ENCODE measurements around the gene ICOSLG. TPM values are rescaled to one million over a fixed set of nuclear protein-coding genes. Genes with fewer than 3 reads are reported as not detected.
A peak's percentile ranks its signal among the peaks of the same experiment; 100 is the strongest.
"Not testable (repeated sequence)": the region's sequence is repeated elsewhere in the genome, so short reads cannot be mapped to it uniquely, and the experiment has no call there.

ICOSLG gene
- total RNA-seq, 1 experiment from 2014 or later = 9.0 TPM

GRCh38 chr21:44206698-44207676 is 33.8 kb downstream of the ICOSLG start:
- H3K4me3 Mint-ChIP-seq; CTCF ChIA-PET; DNase-seq (ENCODE audit: low spot score); H3K27ac Mint-ChIP-seq; H3K27me3 Mint-ChIP-seq (ENCODE audit: low read depth); ATAC-seq; H3K4me1 Mint-ChIP-seq; POLR2A ChIA-PET; H3K9me3 Mint-ChIP-seq; H3K36me3 Mint-ChIP-seq: not testable (repeated sequence)

DNA sequence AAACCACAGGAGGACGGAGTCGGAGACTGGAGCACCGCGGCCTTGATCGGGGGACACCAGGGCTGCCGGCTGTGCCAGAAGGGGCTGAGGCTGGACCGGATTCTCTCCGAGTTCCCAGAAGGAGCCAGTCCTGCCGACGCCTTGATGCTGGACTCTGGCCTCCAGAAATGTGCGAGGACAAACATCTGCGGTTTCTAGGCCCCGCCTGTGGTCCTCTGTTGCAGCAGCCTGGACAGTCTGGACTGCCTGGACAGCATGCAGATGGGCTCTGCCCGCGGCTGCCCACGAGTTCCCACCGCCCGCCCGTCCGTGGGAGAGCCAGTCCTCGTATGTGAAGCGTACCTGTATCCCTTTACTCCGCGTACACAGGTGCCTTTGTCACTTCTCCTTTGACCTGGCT is 34.6 kb downstream of the ICOSLG start:
- H3K9me3 Mint-ChIP-seq; CTCF ChIA-PET; H3K4me3 Mint-ChIP-seq; ATAC-seq; POLR2A ChIA-PET; DNase-seq (ENCODE audit: low spot score); H3K27ac Mint-ChIP-seq; H3K36me3 Mint-ChIP-seq; H3K4me1 Mint-ChIP-seq; H3K27me3 Mint-ChIP-seq (ENCODE audit: low read depth): not testable (repeated sequence)

GRCh38 chr21:44202590-44203299 is 38.0 kb downstream of the ICOSLG start:
- H3K4me3 Mint-ChIP-seq; H3K9me3 Mint-ChIP-seq; POLR2A ChIA-PET; H3K4me1 Mint-ChIP-seq; DNase-seq (ENCODE audit: low spot score); H3K27ac Mint-ChIP-seq; H3K27me3 Mint-ChIP-seq (ENCODE audit: low read depth); H3K36me3 Mint-ChIP-seq; CTCF ChIA-PET: not testable (repeated sequence)
- peak; percentile 15; the same call in 1 of the 2 replicates for ATAC-seq

DNA sequence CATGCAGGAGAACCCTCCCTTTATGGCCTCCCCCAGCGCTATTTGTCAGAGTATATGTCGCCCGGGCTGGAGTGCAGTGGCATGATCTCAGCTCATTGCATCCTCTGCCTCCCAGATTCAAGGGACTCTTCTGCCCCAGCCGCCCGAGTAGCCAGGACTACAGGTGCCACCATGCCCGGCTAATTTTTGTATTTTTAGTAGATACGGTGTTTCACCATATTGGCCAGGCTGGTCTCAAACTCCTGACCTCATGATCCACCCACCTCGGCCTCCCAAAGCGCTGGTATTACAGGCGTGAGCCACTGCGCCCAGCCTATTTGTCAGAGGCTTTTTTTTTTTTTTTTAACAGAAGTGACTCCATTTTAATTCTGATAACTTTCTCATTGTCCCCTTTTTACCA is 40.7 kb downstream of the ICOSLG start:
- POLR2A ChIA-PET; H3K36me3 Mint-ChIP-seq; H3K4me1 Mint-ChIP-seq; CTCF ChIA-PET; ATAC-seq; H3K27ac Mint-ChIP-seq; H3K4me3 Mint-ChIP-seq; H3K27me3 Mint-ChIP-seq (ENCODE audit: low read depth); H3K9me3 Mint-ChIP-seq; DNase-seq (ENCODE audit: low spot score): not testable (repeated sequence)

DNA sequence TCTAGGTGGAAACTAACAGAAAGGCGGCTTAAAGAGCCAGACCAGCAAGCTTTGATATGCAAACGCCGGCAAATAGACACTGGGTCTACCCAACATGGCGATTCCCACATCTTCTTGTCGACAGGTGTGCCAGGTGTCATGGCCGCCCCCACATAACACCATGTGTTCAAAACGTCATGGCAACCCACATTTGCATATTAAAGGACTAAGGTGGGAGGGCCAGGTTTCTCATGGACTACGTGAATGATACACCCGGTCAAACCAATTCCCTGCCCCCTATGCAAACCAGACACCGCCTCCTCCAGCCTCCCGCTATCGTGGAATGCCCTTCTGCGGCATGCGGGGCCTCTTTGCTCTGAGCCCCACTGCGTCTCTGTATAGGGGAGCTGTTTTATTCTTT is 41.3 kb downstream of the ICOSLG start:
- ChIA-PET POLR2A (no interaction called here), CTCF (no interaction called here)
- no peaks in the 10 kb centered on the region for H3K36me3 Mint-ChIP-seq
- DNase-seq (ENCODE audit: low spot score) (peak; percentile 16), ATAC-seq (peak; percentile 43; the same call in 1 of the 2 replicates)
- H3K4me1 Mint-ChIP-seq = no peaks in the 10 kb centered on the region
- TF ChIP-seq SOX15 (CRISPR knock-in tag; IDR thresholded peaks at IDR 0.05) = no peak
- H3K9me3 Mint-ChIP-seq = no peaks in the 10 kb centered on the region
- no peaks in the 10 kb centered on the region for H3K27me3 Mint-ChIP-seq (ENCODE audit: low read depth)
- H3K27ac Mint-ChIP-seq = no peak overlapping the region
- no peak overlapping the region for H3K4me3 Mint-ChIP-seq

DNA sequence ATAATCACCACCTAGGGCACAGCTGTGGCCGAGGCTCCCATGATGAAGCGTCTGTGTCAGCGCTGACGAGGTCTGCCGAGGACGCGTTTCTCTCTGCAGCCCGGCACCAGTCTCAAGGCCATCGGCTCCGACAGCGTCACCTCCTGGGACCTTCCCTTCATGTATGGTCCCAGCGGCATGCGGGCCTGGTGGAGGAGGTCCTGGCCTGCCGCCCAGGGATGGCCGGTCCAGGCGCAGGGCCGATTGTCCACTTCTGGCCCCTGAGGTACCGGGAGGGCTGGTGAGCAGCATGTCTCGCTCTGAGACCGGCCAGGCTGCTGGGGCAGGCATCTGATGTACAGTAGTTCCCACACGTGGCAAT is 43.6 kb downstream of the ICOSLG start:
- POLR2A ChIA-PET; H3K36me3 Mint-ChIP-seq; DNase-seq (ENCODE audit: low spot score); H3K4me3 Mint-ChIP-seq; H3K27ac Mint-ChIP-seq; ATAC-seq; CTCF ChIA-PET; H3K27me3 Mint-ChIP-seq (ENCODE audit: low read depth); H3K4me1 Mint-ChIP-seq; H3K9me3 Mint-ChIP-seq: not testable (repeated sequence)

- TF ChIP-seq GABPB1 (CRISPR knock-in tag; IDR thresholded peaks at IDR 0.05) = peak; percentile 54; the same call in 1 of the 2 replicates
- CTCF ChIA-PET; H3K27ac Mint-ChIP-seq; ATAC-seq; H3K4me1 Mint-ChIP-seq; H3K27me3 Mint-ChIP-seq (ENCODE audit: low read depth); POLR2A ChIA-PET; H3K9me3 Mint-ChIP-seq; H3K4me3 Mint-ChIP-seq; DNase-seq (ENCODE audit: low spot score); H3K36me3 Mint-ChIP-seq: not testable (repeated sequence)
Observed at GRCh38 chr21:44196212-44197155, 44.3 kb downstream of the ICOSLG start.

DNA sequence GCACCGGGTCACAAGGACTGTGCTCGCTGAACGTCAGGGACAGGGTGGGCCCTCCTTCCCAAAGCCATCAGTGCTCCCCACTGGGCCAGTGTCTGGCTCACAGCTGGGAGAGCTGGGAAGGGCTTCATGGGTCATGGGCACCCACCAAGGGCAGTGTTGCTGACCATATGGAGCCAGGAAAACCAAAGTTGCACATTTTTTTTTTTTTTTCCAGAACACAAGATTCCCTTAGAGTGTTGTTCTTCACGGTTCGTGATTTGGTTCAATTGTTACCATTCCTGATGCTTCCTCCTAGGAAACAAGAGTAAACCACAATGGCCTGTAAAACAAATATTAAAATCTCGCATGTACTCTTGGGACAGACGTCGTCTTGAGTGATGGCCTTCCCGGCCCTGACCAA is 45.9 kb downstream of the ICOSLG start:
- H3K27me3 Mint-ChIP-seq (ENCODE audit: low read depth); H3K4me3 Mint-ChIP-seq; ATAC-seq; H3K36me3 Mint-ChIP-seq; H3K4me1 Mint-ChIP-seq; H3K9me3 Mint-ChIP-seq; POLR2A ChIA-PET; DNase-seq (ENCODE audit: low spot score); CTCF ChIA-PET; H3K27ac Mint-ChIP-seq: not testable (repeated sequence)

GRCh38 chr21:44194451-44194850 is 46.3 kb downstream of the ICOSLG start:
- H3K36me3 Mint-ChIP-seq; H3K27ac Mint-ChIP-seq; H3K27me3 Mint-ChIP-seq (ENCODE audit: low read depth); CTCF ChIA-PET; POLR2A ChIA-PET; ATAC-seq; H3K4me3 Mint-ChIP-seq; H3K9me3 Mint-ChIP-seq; H3K4me1 Mint-ChIP-seq; DNase-seq (ENCODE audit: low spot score): not testable (repeated sequence)

DNA sequence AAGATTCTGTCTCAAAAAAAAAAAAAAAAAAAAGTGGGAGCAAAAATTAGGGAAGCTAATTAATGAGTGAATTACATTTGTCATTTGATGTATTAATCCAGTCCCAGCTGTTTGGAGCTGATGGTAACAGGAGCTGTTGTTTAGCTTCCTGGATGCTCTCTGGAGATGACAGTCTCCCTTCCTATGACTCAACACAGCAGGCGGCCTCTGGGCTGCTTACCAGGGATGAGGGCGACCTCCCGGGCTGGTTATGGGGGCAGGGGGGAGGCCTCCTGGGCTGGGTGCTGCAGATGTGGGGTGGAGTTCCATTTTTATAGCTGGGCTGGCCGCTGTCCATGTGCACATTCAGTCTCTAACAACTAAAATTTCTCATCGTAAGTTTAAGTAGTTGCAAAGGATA is 47.6 kb downstream of the ICOSLG start:
- H3K4me3 Mint-ChIP-seq; DNase-seq (ENCODE audit: low spot score); H3K36me3 Mint-ChIP-seq; POLR2A ChIA-PET; H3K27me3 Mint-ChIP-seq (ENCODE audit: low read depth); H3K27ac Mint-ChIP-seq; H3K9me3 Mint-ChIP-seq; CTCF ChIA-PET; H3K4me1 Mint-ChIP-seq; ATAC-seq: not testable (repeated sequence)

GRCh38 chr21:44190349-44191271 is 50.1 kb downstream of the ICOSLG start:
- CTCF ChIA-PET; H3K36me3 Mint-ChIP-seq; H3K4me3 Mint-ChIP-seq; H3K27ac Mint-ChIP-seq; H3K27me3 Mint-ChIP-seq (ENCODE audit: low read depth); H3K9me3 Mint-ChIP-seq; ATAC-seq; POLR2A ChIA-PET; H3K4me1 Mint-ChIP-seq: not testable (repeated sequence)
- peak; percentile 4 for DNase-seq (ENCODE audit: low spot score)

All from WTC11 (cell line).